GM12892 (cell line): ENCODE data around the gene ERFL.

Source experiments
- POLR2A ChIP-seq: IDR thresholded peaks from 2 replicates; pipeline ENCODE4 v1.6.1; 2011; ENCODE audit warnings: low read depth, low read length, control low read depth
- POLR2AphosphoS5 ChIP-seq: IDR thresholded peaks from 2 replicates; pipeline ENCODE4 v1.6.1; 2011; ENCODE audit warnings: low read depth, low read length, control low read depth
- TAF1 ChIP-seq: IDR thresholded peaks from 2 replicates; pipeline ENCODE4 v1.6.1; 2011; ENCODE audit warnings: low read depth, mild to moderate bottlenecking, control low read depth, low read length, borderline replicate concordance

GRCh38 chr19:41910992-41911888 lies 17.0 kb downstream of the ERFL start:
- no peak for TF ChIP-seq POLR2A
- no peak for TF ChIP-seq TAF1
- TF ChIP-seq POLR2AphosphoS5: no peak
